Transverse colon (tissue), 4 donors: ENCODE measurements around the gene DNAJC9. TPM values are rescaled to one million over a fixed set of nuclear protein-coding genes. Genes with fewer than 3 reads are reported as not detected.

Experiments
- DNase-seq: peaks from one replicate; pipeline ENCODE4 v3.0.0-alpha.2; 2019
- H3K27ac ChIP-seq, 4 donors: fragments of 200-600 bp; sonication (generic); 2 replicates each; pipeline ENCODE4 v1.5.1; 2016 to 2018; ENCODE audit warnings: inconsistent platforms in 4 of 4
- H3K27me3 ChIP-seq: fragments of 200-600 bp; sonication (generic); 2 replicates; pipeline ENCODE4 v1.5.1; 2017; ENCODE audit warnings: inconsistent platforms
- H3K36me3 ChIP-seq, 4 donors: fragments of 200-600 bp; sonication (generic); 2 replicates each; pipeline ENCODE4 v1.5.1; 2017 to 2019; ENCODE audit warnings: inconsistent platforms in 4 of 4
- H3K4me1 ChIP-seq, 4 donors: fragments of 200-600 bp; sonication (generic); 2 replicates each; pipeline ENCODE4 v1.5.1; 2017 to 2020; ENCODE audit warnings: inconsistent platforms in 4 of 4
- H3K4me3 ChIP-seq, 4 donors: fragments of 200-600 bp; sonication (generic); 1 replicate in 1 of 4; 2 replicates in 3 of 4; pipeline versions ENCODE4 v1.5.1 to v1.6.1; 2017 to 2019; ENCODE audit warnings: inconsistent platforms in 4 of 4
- H3K9me3 ChIP-seq, 2 donors: fragments of 200-600 bp; sonication (generic); 2 replicates each; pipeline ENCODE4 v1.5.1; 2017 to 2019; ENCODE audit warnings: inconsistent platforms in 2 of 2
- EP300 ChIP-seq: sonication (generic); formaldehyde crosslinking; IDR thresholded peaks from one replicate; pipeline ENCODE4 v1.6.1; 2017; ENCODE audit warnings: antibody characterized with exemption, low read depth
- POLR2A ChIP-seq: fragments of 450-650 bp; IDR thresholded peaks from one replicate; pipeline ENCODE4 v1.6.1; 2016; ENCODE audit warnings: antibody characterized with exemption, mild to moderate bottlenecking, moderate library complexity
- POLR2AphosphoS5 ChIP-seq, 3 donors: sonication (generic); formaldehyde crosslinking; IDR thresholded peaks; one replicate each; pipeline ENCODE4 v1.6.1; 2016; ENCODE audit warnings: antibody characterized with exemption in 3 of 3
- WGBS, 2 donors: methylation state at CpG; one replicate each; pipeline ENCODE4 v1.1.5; 2018; ENCODE audit warnings: low coverage in 1 of 2; 5-methylcytosine and 5-hydroxymethylcytosine counted together
- in situ Hi-C, 4 donors: fragments of 200-750 bp; cut with MboI; loops; one replicate each; pipeline versions ENCODE4 v1.15.0 to v1.15.1; 2017; ENCODE audit warnings: low sequenced_read_pairs in 3 of 4, low pct_ligation_motif_present in 1 of 4, low pct_unique_long_range_greater_than_20kb in 1 of 4
- intact Hi-C: fragments of 100-400 bp; cut with DNase I; formaldehyde crosslinking; loops from one replicate; pipeline ENCODE4 v1.15.1; 2023; ENCODE audit warnings: low total_unique reads
- total RNA-seq, 4 donors: library from RNA; depleted of rRNA; stranded (reverse); fragments of >200 nt; gene quantifications; one replicate each; pipeline ENCODE4 v1.1.0, GENCODE V29; 2016
- TF ChIP-seq, protein P1 (sequence below), 5 experiments: fragments of 200-600 bp in 3 of 5; fragments of 450-650 bp in 2 of 5; sonication (generic) in 3 of 5; IDR thresholded peaks; 1 replicate in 2 of 5; 2 replicates in 3 of 5; pipeline ENCODE4 v1.5.1; 2016 to 2017; ENCODE audit warnings: antibody characterized with exemption in 5 of 5, inconsistent platforms in 3 of 5, mild to moderate bottlenecking in 2 of 5, moderate library complexity in 1 of 5

Gene DNAJC9
- total RNA-seq, 4 donors from 2014 or later = 8.2 to 15.9 (median 14.6) TPM

DNA sequence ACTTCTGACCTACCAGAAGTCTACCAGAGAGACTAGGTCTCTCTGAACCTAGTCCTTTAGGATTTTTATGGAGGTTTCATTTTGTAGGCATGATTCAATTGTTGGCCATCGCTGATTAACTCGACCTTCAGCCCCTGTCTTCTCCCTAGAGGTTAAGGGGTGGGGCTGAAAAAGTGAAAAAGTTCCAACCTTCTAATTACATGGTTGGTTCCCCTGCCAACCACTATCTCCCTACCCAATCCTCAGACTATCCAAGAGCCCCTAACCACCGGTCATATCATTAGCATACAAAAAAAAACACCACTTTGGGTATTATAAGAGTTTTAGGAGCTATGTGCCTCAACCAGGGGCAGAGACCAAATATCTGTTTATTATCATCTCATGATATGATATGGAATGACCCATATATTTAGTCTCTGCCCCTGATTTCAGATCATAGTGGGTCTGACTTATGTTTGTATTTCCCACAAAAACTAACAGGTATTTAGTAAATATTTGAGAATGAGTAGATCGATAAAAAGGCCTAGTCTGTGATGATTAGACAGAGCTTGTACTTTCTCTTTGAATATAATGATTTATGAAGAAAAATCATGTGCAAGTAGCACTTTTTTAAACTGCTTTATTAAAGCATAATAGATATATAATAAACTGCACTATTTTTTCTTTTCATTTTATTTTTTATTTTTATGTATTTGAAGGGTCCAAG lies 35.8 kb downstream of the DNAJC9 start:
- in situ Hi-C loops (no loop called here), intact Hi-C loops (no loop called here)
- Histone ChIP-seq H3K9me3 (no peaks in the 10 kb centered on the region), H3K36me3 (peaks cover 0 to 11% (median 0%) of the 10 kb centered on the region in 4 donors), H3K27me3 (no peaks in the 10 kb centered on the region), H3K4me3 (no peak overlapping the region), H3K4me1 (no peaks in the 10 kb centered on the region), H3K27ac (no peak overlapping the region)
- TF ChIP-seq, protein P1, sequence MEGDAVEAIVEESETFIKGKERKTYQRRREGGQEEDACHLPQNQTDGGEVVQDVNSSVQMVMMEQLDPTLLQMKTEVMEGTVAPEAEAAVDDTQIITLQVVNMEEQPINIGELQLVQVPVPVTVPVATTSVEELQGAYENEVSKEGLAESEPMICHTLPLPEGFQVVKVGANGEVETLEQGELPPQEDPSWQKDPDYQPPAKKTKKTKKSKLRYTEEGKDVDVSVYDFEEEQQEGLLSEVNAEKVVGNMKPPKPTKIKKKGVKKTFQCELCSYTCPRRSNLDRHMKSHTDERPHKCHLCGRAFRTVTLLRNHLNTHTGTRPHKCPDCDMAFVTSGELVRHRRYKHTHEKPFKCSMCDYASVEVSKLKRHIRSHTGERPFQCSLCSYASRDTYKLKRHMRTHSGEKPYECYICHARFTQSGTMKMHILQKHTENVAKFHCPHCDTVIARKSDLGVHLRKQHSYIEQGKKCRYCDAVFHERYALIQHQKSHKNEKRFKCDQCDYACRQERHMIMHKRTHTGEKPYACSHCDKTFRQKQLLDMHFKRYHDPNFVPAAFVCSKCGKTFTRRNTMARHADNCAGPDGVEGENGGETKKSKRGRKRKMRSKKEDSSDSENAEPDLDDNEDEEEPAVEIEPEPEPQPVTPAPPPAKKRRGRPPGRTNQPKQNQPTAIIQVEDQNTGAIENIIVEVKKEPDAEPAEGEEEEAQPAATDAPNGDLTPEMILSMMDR (IDR thresholded peaks at IDR 0.05) = no peak
- TF ChIP-seq POLR2AphosphoS5 (IDR thresholded peaks at IDR 0.05) = no peak
- TF ChIP-seq POLR2A = no peak
- TF ChIP-seq EP300 = no peak
- DNase-seq = no peak
- WGBS, 2 donors = 87 to 94% methylated on average over 1 to 4 of the region's 4 CpGs

DNA sequence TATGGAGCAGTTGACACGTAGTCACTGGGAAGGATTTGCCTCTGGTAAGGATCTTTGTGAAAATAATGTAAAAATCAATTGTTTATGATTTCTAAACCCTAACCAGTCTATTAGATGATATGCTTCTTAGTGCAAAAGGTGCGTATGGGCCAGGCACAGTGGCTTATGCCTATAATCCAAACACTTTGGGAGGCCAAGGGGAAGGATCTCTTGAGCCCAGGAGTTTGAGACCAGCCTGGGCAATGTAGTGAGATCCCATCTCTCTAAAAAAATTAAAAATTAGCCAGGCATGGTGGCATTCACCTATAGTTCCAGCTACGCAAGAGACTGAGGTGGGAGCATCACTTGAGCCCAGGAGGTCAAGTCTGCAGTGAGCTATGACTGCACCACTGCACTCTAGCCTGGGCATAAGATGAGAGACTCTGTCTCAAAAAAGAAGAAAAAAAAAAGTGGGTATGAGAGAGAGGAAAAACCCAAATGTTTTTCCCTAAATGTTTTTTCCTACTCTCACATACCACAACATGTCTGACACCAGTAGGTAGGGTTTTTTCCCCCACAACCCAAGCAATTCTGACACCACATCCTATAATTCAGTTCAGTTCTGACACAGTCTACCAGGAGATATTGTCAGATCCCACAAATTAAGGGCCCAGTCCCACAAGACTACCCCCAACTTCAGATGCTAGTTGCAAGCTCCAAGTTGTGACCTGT lies 36.5 kb downstream of the DNAJC9 start:
- Histone ChIP-seq H3K36me3 (peaks cover 0 to 11% (median 0%) of the 10 kb centered on the region in 4 donors), H3K4me1 (no peaks in the 10 kb centered on the region), H3K4me3 (no peak overlapping the region), H3K27me3 (no peaks in the 10 kb centered on the region), H3K9me3 (no peaks in the 10 kb centered on the region), H3K27ac (no peak overlapping the region)
- intact Hi-C loops (no loop called here), in situ Hi-C loops (no loop called here)
- no peak for DNase-seq
- no peak for TF ChIP-seq POLR2A
- TF ChIP-seq, protein P1 (IDR thresholded peaks at IDR 0.05) = no peak
- TF ChIP-seq POLR2AphosphoS5 (IDR thresholded peaks at IDR 0.05) = no peak
- TF ChIP-seq EP300 = no peak
- 96 to 100% methylated on average over 2 to 3 of the region's 3 CpGs for WGBS, 2 donors

DNA sequence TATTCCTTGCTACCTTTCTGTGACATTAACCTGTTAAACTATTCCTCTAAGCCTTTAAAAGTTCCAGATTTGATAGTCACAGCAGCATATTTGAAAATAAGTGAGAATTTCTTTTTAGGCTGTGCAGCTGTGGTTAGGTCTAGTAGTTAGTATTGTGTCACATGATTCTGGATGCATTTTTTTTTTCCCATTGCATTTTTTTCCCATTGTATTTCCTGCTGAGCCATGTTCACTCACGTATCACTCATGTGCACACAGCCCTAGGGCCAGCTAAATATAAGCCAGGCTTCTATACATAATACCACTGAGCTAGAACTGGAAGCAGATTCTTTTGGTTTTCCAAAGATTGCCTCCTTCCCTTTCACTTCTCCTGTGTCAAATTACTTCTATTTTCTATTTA lies 37.4 kb downstream of the DNAJC9 start:
- no peak for DNase-seq
- intact Hi-C loops (no loop called here), in situ Hi-C loops (no loop called here)
- 72% methylated on average over 1 of the region's 1 CpG; no CpG with 5 or more reads in 1 of the 2 donors for WGBS, 2 donors
- H3K36me3 ChIP-seq = peaks cover 0 to 11% (median 0%) of the 10 kb centered on the region in 4 donors
- H3K9me3 ChIP-seq = no peaks in the 10 kb centered on the region
- no peak for TF ChIP-seq POLR2AphosphoS5 (IDR thresholded peaks at IDR 0.05)
- TF ChIP-seq EP300 = no peak
- TF ChIP-seq, protein P1 (IDR thresholded peaks at IDR 0.05) = no peak
- no peaks in the 10 kb centered on the region for H3K27me3 ChIP-seq
- H3K4me3 ChIP-seq = no peak overlapping the region
- no peaks in the 10 kb centered on the region for H3K4me1 ChIP-seq
- no peak overlapping the region for H3K27ac ChIP-seq

DNA sequence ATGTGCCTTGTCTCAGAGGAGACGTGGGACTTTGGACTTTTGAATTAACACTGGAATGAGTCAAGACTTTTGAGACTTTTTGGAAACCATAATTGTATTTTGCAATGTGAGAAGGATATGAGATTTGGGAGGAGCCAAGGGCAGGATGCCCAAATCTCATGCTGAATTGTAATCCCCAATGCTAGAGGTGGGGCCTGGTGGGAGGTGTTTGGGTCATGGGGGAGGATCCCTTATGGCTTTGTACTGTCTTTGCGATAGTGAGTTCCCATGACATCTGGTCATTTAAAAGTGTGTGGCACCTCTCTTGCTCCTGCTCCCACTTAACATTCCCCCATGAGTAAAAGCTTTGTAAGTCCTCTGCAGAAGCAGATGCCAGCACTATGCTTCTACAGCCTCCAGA lies 39.2 kb downstream of the DNAJC9 start:
- Histone ChIP-seq H3K4me1 (no peaks in the 10 kb centered on the region), H3K27ac (no peak overlapping the region), H3K27me3 (no peaks in the 10 kb centered on the region), H3K4me3 (no peak overlapping the region), H3K36me3 (peaks cover 0 to 8% (median 0%) of the 10 kb centered on the region in 4 donors), H3K9me3 (no peaks in the 10 kb centered on the region)
- WGBS, 2 donors = 82 to 88% methylated on average over 2 of the region's 2 CpGs
- DNase-seq = no peak
- TF ChIP-seq POLR2AphosphoS5 (IDR thresholded peaks at IDR 0.05) (no peak), POLR2A (no peak), EP300 (no peak)
- TF ChIP-seq, protein P1 (IDR thresholded peaks at IDR 0.05) = no peak
- intact Hi-C loops (no loop called here), in situ Hi-C loops (no loop called here)
